ENCODE measurements around the gene C19orf47.

The C19orf47 gene

DNA sequence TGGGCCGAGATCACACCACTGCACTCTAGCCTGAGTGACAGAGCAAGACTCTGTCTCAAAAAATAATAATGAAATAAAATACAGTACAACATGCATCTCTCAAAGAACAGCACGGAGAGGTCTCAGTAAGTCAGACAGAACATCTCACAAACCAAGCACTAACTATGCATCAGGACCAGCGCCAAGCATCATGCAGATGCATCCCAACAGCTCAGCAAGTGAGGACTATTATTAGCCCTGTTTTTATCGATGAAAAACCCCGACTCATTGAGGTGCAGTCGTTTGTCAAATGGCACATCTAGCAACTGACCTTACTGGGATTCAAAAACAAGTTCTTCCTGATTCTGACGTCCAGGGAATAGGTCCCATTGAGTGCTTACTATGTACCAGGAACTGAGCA is 3.8 kb downstream of the C19orf47 start:
- no peaks in the 10 kb centered on the region for H3K9me3 ChIP-seq (ENCODE audit: control extremely low read depth in 1 of 5, control insufficient read depth in 4 of 5, insufficient read depth in 2 of 5, low read depth in 1 of 5, low read length in 4 of 5)
- H3K27me3 ChIP-seq (replicated peaks in 2 of 5; ENCODE audit: control insufficient read depth in 4 of 5, insufficient read depth in 5 of 5, low read length in 4 of 5) = no peaks in the 10 kb centered on the region
- no peak overlapping the region for H3K27ac ChIP-seq (ENCODE audit: insufficient read depth in 1 of 2, low read depth in 1 of 2, low read length in 2 of 2, poor library complexity in 1 of 2, severe bottlenecking in 2 of 2)
- peaks cover 0 to 19% (median 14%) of the 10 kb centered on the region in 4 experiments for H3K4me1 ChIP-seq (ENCODE audit: control extremely low read depth in 1 of 4, control insufficient read depth in 4 of 4, insufficient read depth in 4 of 4, low read length in 3 of 4)
- 52% methylated on average over 6 of the region's 7 CpGs for WGBS (ENCODE audit: insufficient coverage)
- ChIA-PET CTCF (interaction anchor here (0.5 kb wide), 1 partner anchor 45 kb away, joined by 4 read pairs; no protein-coding TSS in a partner anchor), POLR2A (no interaction called here)
- H3K36me3 ChIP-seq (ENCODE audit: control insufficient read depth in 4 of 4, insufficient read depth in 4 of 4, low read length in 3 of 4) = peaks cover 0 to 11% (median 6%) of the 10 kb centered on the region in 4 experiments
- DNase-seq = no peak
- no peak overlapping the region for H3K4me3 ChIP-seq (ENCODE audit: control insufficient read depth in 1 of 7, extremely low read depth in 1 of 7, insufficient read depth in 4 of 7, low read depth in 2 of 7, low read length in 6 of 7)

DNA sequence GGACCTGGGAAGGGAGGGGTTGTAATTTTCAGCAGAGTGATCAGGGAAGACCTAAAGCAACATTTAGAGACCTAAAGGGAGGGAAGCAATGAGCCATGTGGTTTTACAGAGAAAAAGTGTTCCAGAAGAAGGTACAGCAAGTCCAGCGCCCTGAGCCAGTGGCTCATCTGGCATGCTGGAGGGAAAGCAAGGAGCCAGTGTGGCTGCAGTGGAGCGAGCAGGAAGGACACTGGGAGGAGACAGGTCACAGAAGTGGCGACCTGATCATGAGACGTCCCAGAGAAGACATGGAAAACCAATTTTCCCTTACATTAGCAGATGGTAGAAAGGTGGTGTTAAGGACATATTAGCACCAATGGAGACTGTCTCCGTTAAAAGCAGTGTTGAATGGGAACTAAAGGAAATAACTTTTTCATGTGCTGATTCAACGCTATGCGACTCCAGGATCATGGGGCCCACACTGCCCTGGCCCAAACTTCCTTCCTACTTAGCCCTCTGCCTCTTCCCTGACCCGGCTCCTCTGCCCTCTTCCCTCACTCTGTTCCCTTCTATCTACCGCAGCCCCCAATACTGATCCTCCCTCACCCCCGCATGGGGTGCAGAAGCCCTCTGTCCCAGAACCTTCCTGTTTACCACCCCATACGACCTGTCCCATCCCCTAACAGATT is 5.4 kb downstream of the C19orf47 start:
- POLR2A ChIA-PET = no interaction called here
- CTCF ChIA-PET = no interaction called here
- no peak overlapping the region for H3K4me3 ChIP-seq (ENCODE audit: control insufficient read depth in 1 of 7, extremely low read depth in 1 of 7, insufficient read depth in 4 of 7, low read depth in 2 of 7, low read length in 6 of 7)
- 95% methylated on average over 6 of the region's 11 CpGs for whole genome bisulfite sequencing (ENCODE audit: insufficient coverage)
- no peaks in the 10 kb centered on the region for H3K9me3 ChIP-seq (ENCODE audit: control extremely low read depth in 1 of 5, control insufficient read depth in 4 of 5, insufficient read depth in 2 of 5, low read depth in 1 of 5, low read length in 4 of 5)
- peaks cover 0 to 11% (median 6%) of the 10 kb centered on the region in 4 experiments for H3K4me1 ChIP-seq (ENCODE audit: control extremely low read depth in 1 of 4, control insufficient read depth in 4 of 4, insufficient read depth in 4 of 4, low read length in 3 of 4)
- no peaks in the 10 kb centered on the region for H3K27me3 ChIP-seq (replicated peaks in 2 of 5; ENCODE audit: control insufficient read depth in 4 of 5, insufficient read depth in 5 of 5, low read length in 4 of 5)
- H3K36me3 ChIP-seq (ENCODE audit: control insufficient read depth in 4 of 4, insufficient read depth in 4 of 4, low read length in 3 of 4) = peaks cover 3 to 15% (median 10%) of the 10 kb centered on the region in 4 experiments
- no peak for DNase-seq
- no peak overlapping the region for H3K27ac ChIP-seq (ENCODE audit: insufficient read depth in 1 of 2, low read depth in 1 of 2, low read length in 2 of 2, poor library complexity in 1 of 2, severe bottlenecking in 2 of 2)

DNA sequence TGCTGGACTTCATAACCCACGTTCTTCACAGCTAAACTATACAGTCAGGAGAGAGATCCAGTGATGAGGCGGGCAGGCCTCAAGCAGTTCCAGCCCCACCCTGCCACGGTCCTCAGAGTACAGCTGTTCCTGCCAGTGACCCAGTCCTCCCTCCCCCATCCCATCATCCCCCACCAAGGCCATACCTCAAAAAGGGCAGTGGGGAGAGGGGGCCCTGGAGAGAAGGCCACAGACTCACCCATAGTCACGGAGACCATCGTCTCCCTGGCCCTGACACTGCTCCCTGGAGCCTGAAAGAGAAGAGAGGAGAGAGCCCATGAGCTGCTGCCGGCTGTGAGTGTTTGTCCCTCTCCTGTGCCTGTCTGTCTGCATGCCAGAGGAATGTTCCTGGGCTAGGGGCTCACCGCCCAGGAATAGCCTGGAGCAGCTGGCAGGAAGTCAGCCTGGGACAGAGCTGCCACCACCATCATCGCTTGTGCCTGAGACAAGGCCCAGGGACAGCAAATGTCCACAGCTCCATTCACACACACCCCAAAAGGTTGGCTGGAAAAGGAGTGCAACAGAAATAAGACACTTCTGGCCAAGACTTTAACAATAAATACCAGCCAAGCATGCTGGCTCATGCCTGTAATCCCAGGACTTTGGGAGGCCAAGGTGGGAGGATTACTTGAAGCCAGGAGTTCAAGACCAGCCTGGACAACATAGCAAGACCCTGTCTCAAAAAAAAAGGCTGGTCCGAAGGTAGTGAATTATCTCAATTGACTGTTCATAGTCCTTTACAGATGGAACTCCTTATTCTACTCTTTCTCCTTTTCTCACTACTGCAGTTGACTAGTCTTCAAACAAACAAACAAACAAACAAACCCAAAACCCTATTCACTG is 6.4 kb downstream of the C19orf47 start:
- no peak for DNase-seq
- Histone ChIP-seq H3K4me1 (ENCODE audit: control extremely low read depth in 1 of 4, control insufficient read depth in 4 of 4, insufficient read depth in 4 of 4, low read length in 3 of 4) (peaks cover 0 to 6% (median under 1%) of the 10 kb centered on the region in 4 experiments), H3K27ac (ENCODE audit: insufficient read depth in 1 of 2, low read depth in 1 of 2, low read length in 2 of 2, poor library complexity in 1 of 2, severe bottlenecking in 2 of 2) (no peak overlapping the region), H3K27me3 (replicated peaks in 2 of 5; ENCODE audit: control insufficient read depth in 4 of 5, insufficient read depth in 5 of 5, low read length in 4 of 5) (no peaks in the 10 kb centered on the region), H3K9me3 (ENCODE audit: control extremely low read depth in 1 of 5, control insufficient read depth in 4 of 5, insufficient read depth in 2 of 5, low read depth in 1 of 5, low read length in 4 of 5) (no peaks in the 10 kb centered on the region), H3K36me3 (ENCODE audit: control insufficient read depth in 4 of 4, insufficient read depth in 4 of 4, low read length in 3 of 4) (peaks cover 3 to 18% (median 10%) of the 10 kb centered on the region in 4 experiments), H3K4me3 (ENCODE audit: control insufficient read depth in 1 of 7, extremely low read depth in 1 of 7, insufficient read depth in 4 of 7, low read depth in 2 of 7, low read length in 6 of 7) (no peak overlapping the region)
- ChIA-PET CTCF (no interaction called here), POLR2A (no interaction called here)
- 100% methylated on average over 6 of the region's 9 CpGs for whole genome bisulfite sequencing (ENCODE audit: insufficient coverage)

DNA sequence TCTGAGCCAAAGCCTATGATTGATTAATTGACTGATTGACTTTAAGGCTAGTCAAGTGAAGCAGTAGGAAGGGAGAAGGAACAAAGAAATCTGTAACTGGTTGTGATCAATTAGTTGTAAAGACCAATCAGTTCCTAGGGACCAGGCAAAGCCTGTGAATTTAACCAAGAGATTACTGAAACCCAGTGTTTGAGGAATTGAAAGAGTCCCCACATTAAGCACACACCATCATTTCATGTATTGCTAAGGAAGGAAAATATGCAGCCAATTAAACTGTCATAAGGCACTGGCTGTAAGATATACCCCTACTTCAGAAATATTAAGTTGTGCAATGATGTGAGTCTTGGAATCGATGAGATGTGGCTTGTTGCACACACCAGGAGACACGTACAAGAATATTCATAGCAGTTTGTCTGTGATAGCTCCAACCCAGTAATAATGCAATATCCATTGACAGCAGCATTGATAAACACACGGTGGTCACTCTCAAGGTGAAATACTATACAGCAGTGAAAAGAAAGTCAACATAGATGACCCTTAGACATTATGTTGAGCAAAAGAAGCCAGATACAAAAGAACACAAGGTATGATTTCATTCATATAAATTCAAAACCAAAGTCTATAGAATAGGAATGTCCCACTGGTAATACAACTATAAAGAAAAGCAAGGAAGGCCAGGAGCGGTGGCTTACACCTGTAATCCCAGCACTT is 9.0 kb downstream of the C19orf47 start:
- H3K27ac ChIP-seq (ENCODE audit: insufficient read depth in 1 of 2, low read depth in 1 of 2, low read length in 2 of 2, poor library complexity in 1 of 2, severe bottlenecking in 2 of 2) = no peak overlapping the region
- DNase-seq = no peak
- WGBS (ENCODE audit: insufficient coverage) = no CpG with 5 or more reads among the region's 4 CpGs
- H3K36me3 ChIP-seq (ENCODE audit: control insufficient read depth in 4 of 4, insufficient read depth in 4 of 4, low read length in 3 of 4) = peaks cover 8 to 35% (median 20%) of the 10 kb centered on the region in 4 experiments
- H3K9me3 ChIP-seq (ENCODE audit: control extremely low read depth in 1 of 5, control insufficient read depth in 4 of 5, insufficient read depth in 2 of 5, low read depth in 1 of 5, low read length in 4 of 5) = no peaks in the 10 kb centered on the region
- H3K27me3 ChIP-seq (replicated peaks in 2 of 5; ENCODE audit: control insufficient read depth in 4 of 5, insufficient read depth in 5 of 5, low read length in 4 of 5) = no peaks in the 10 kb centered on the region
- ChIA-PET POLR2A (no interaction called here), CTCF (no interaction called here)
- no peaks in the 10 kb centered on the region for H3K4me1 ChIP-seq (ENCODE audit: control extremely low read depth in 1 of 4, control insufficient read depth in 4 of 4, insufficient read depth in 4 of 4, low read length in 3 of 4)
- H3K4me3 ChIP-seq (ENCODE audit: control insufficient read depth in 1 of 7, extremely low read depth in 1 of 7, insufficient read depth in 4 of 7, low read depth in 2 of 7, low read length in 6 of 7) = no peak overlapping the region

DNA sequence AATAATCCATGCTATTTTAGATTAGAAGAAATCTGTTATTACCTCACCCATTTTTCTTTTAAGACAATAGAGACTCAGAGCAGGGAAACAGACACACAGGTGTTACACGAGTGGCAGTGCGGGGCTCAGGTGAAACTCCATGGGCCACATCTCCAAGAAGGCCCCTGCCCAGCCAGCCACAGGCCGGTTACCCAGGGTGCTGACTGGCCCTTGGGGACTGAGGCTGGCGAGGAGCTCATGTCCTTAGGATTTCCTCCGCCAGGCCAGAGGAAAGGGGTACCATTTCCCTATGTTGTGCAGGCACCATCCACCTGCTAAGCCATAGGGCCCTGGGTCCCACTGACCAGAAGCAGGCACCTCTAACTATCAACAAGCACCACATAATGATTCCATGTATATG is 10.6 kb downstream of the C19orf47 start:
- Histone ChIP-seq H3K27me3 (replicated peaks in 2 of 5; ENCODE audit: control insufficient read depth in 4 of 5, insufficient read depth in 5 of 5, low read length in 4 of 5) (no peaks in the 10 kb centered on the region), H3K27ac (ENCODE audit: insufficient read depth in 1 of 2, low read depth in 1 of 2, low read length in 2 of 2, poor library complexity in 1 of 2, severe bottlenecking in 2 of 2) (no peak overlapping the region), H3K4me3 (ENCODE audit: control insufficient read depth in 1 of 7, extremely low read depth in 1 of 7, insufficient read depth in 4 of 7, low read depth in 2 of 7, low read length in 6 of 7) (no peak overlapping the region), H3K9me3 (ENCODE audit: control extremely low read depth in 1 of 5, control insufficient read depth in 4 of 5, insufficient read depth in 2 of 5, low read depth in 1 of 5, low read length in 4 of 5) (no peaks in the 10 kb centered on the region), H3K4me1 (ENCODE audit: control extremely low read depth in 1 of 4, control insufficient read depth in 4 of 4, insufficient read depth in 4 of 4, low read length in 3 of 4) (no peaks in the 10 kb centered on the region), H3K36me3 (ENCODE audit: control insufficient read depth in 4 of 4, insufficient read depth in 4 of 4, low read length in 3 of 4) (peaks cover 11 to 43% (median 29%) of the 10 kb centered on the region in 4 experiments)
- CTCF ChIA-PET = interaction anchor here (1.3 kb wide), 1 partner anchor 29 kb away, joined by 3 read pairs; no protein-coding TSS in a partner anchor
- POLR2A ChIA-PET = no interaction called here
- DNase-seq = no peak
- WGBS (ENCODE audit: insufficient coverage) = 96% methylated on average over 3 of the region's 5 CpGs

DNA sequence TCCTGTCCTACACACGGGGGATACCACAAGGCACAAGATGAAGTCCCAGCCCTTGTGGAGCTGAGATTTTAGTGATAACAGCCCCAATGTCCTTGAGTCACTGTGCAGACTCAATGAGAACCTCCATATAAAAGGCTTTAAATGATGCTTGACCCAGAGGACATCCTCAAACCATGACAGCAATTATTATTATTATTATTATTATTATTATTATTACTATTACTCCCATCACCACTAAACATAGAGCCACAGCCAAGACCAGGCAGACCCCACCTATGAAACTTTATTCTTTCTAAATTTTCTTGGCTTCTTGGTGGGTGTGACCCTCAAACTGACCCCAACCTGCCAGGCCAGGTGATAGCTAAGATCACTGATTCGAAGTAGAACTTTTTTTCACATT is 11.1 kb downstream of the C19orf47 start:
- no peak overlapping the region for H3K27ac ChIP-seq (ENCODE audit: insufficient read depth in 1 of 2, low read depth in 1 of 2, low read length in 2 of 2, poor library complexity in 1 of 2, severe bottlenecking in 2 of 2)
- POLR2A ChIA-PET = no interaction called here
- no peak overlapping the region for H3K4me3 ChIP-seq (ENCODE audit: control insufficient read depth in 1 of 7, extremely low read depth in 1 of 7, insufficient read depth in 4 of 7, low read depth in 2 of 7, low read length in 6 of 7)
- CTCF ChIA-PET = interaction anchor here (1.3 kb wide), 1 partner anchor 28 kb away, joined by 3 read pairs; no protein-coding TSS in a partner anchor
- peaks cover 12 to 47% (median 30%) of the 10 kb centered on the region in 4 experiments for H3K36me3 ChIP-seq (ENCODE audit: control insufficient read depth in 4 of 4, insufficient read depth in 4 of 4, low read length in 3 of 4)
- 78% methylated on average over 1 of the region's 2 CpGs for WGBS (ENCODE audit: insufficient coverage)
- DNase-seq = no peak
- no peaks in the 10 kb centered on the region for H3K9me3 ChIP-seq (ENCODE audit: control extremely low read depth in 1 of 5, control insufficient read depth in 4 of 5, insufficient read depth in 2 of 5, low read depth in 1 of 5, low read length in 4 of 5)
- H3K27me3 ChIP-seq (replicated peaks in 2 of 5; ENCODE audit: control insufficient read depth in 4 of 5, insufficient read depth in 5 of 5, low read length in 4 of 5) = no peaks in the 10 kb centered on the region
- no peaks in the 10 kb centered on the region for H3K4me1 ChIP-seq (ENCODE audit: control extremely low read depth in 1 of 4, control insufficient read depth in 4 of 4, insufficient read depth in 4 of 4, low read length in 3 of 4)

All from common myeloid progenitor, CD34-positive (primary cell).